Fibroblast of lung (primary cell): ENCODE measurements around the gene PDGFB.

Experiments used
- EZH2 ChIP-seq: IDR thresholded peaks from 2 replicates; pipeline ENCODE4 v1.5.1; 2012; ENCODE audit warnings: low read length, control low read depth, mild to moderate bottlenecking; ENCODE audit errors: missing control alignments
- TF ChIP-seq, protein P1 (sequence below), 2 donors: IDR thresholded peaks in 1 of 2; conservative IDR thresholded peaks in 1 of 2; 1 replicate in 1 of 2; 2 replicates in 1 of 2; pipeline ENCODE4 v1.5.1; 2011 to 2012; ENCODE audit warnings: low read length in 2 of 2, control low read depth in 1 of 2, inconsistent platforms in 1 of 2, low read depth in 1 of 2, mild to moderate bottlenecking in 1 of 2

DNA sequence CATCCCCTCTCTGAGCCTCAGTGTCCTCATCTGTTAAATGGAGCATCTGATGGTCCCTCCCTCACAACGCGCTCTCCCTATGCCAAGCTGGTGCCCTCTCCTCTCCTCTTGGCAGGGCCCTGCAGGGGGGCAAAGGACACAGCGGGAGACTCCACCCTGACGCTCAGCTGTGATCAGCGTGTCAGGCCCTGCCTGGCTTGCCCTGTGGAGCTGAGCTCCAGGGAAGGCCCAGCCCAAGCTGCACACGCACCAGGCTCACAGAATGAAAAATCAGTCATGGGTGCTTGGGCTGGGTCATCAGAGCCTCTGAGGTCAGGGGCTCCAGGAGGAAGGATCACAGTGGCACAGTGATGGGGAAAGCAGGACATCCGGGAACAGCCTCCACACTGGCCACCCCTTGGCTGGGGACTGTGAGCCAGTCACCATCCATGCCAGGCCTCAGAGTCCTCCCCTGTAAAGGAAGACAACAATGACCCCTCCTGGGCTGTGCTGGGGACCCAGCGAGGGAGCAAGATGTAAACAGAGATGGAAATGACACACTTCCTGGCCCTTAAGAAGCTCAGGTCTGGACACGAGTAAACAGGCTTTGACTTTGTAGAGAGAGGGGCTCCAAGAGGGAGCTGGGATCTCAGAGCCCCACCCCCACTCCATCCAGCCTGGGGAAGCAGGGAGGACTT is 38.0 kb upstream of the PDGFB start:
- TF ChIP-seq, protein P1, sequence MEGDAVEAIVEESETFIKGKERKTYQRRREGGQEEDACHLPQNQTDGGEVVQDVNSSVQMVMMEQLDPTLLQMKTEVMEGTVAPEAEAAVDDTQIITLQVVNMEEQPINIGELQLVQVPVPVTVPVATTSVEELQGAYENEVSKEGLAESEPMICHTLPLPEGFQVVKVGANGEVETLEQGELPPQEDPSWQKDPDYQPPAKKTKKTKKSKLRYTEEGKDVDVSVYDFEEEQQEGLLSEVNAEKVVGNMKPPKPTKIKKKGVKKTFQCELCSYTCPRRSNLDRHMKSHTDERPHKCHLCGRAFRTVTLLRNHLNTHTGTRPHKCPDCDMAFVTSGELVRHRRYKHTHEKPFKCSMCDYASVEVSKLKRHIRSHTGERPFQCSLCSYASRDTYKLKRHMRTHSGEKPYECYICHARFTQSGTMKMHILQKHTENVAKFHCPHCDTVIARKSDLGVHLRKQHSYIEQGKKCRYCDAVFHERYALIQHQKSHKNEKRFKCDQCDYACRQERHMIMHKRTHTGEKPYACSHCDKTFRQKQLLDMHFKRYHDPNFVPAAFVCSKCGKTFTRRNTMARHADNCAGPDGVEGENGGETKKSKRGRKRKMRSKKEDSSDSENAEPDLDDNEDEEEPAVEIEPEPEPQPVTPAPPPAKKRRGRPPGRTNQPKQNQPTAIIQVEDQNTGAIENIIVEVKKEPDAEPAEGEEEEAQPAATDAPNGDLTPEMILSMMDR (conservative IDR thresholded peaks at IDR 0.05 in 1 of 2, IDR thresholded peaks at IDR 0.05 in 1 of 2; ENCODE audit: low read depth in 1 of 2, low read length in 2 of 2), result no peak
- TF ChIP-seq EZH2, result no peak
